Measurements from ENCODE around the gene NPY1R.

The NPY1R gene

DNA sequence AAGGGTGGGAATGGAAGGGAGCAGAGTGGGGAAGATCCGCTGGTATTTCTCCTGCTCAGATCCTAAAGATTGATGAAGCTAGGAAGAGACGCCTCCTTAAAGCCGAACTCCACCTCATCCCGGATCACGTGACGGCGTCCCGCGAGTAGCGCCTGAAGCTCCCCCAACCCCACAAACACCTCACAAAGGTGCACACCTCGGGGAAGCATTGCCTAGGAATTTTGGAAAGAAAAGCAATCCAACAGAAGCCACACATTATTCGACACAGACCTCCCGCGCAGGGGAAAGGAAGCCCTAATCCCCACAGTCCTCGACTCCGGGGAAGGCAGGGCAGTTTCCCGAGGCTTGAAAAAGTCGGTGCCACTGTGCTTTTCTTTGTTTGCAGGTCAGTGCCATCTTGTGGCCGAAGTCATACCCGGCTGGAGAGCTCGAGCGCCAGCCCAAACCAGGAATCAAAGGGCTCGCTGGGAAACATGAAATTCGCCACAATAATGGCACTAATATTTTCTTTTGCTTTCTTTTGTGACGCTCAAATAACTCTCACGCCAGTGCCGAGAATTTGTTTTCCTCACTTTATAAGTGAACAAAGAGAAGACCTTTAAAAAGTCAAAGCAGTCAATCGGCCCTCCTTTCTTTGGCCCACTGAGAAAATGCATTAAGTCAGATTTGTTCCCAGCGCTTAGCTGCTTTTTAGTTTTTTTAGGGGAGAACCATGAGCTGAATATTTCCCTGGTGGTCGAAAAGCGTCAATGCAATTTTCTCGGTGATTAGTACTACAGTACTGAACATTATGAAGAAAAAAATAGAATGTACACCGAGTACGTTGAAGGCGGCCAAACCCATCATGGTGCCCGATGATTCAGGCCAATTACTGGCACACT, at the start of gene NPY1R:
TSS of gene NPY1R (minus strand) at position 71 of the 881 bp plus-strand sequence. CDS start 6,042 bp downstream, outside the sequence.
- DNase-seq (ENCODE audit: low read depth, low spot score), result peak; percentile 52

- DNase-seq (ENCODE audit: low read depth, low spot score), result no peak
These were observed 48.3 kb upstream of the NPY1R start for GRCh38 chr4:163380703-163381102.

DNA sequence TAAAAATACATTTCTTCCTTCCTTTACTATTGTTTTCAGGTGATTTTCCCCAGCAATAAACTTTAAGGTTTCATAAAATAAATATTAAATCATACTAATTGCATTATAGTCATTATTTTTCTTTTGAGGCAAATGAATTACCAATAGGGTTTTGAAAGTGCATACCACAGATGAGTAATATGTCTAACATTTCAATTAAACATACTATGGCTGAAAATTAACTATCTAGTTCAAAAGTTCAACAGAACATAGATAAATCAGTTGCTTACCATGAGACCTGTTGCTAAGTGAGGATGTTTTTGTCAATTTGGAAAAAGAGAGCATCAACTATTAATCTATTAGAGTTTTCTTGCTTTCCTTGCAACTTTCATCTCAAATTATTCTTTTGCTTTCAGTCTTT, 46.3 kb upstream of the NPY1R start:
- no peak for DNase-seq (ENCODE audit: low read depth, low spot score)

DNA sequence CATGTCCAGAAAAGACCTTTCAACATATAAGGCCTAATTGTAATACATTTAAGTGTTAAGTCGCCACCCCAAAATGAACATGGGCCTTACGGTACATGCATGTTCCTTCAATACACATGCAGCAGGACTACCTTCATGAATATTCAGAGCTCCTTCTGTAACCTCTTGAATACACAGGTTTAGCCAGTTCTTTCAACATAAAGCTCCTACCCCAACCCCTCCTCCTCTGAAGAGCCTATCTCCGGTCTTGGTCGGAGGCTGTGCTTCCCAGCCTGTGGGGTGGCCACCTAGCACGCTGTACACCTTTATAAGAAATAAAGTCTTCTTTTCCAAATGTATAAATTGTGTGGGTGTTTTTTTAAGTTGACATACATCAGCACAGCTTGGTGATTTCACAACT, 39.6 kb upstream of the NPY1R start:
- DNase-seq (ENCODE audit: low read depth, low spot score), result no peak

DNA sequence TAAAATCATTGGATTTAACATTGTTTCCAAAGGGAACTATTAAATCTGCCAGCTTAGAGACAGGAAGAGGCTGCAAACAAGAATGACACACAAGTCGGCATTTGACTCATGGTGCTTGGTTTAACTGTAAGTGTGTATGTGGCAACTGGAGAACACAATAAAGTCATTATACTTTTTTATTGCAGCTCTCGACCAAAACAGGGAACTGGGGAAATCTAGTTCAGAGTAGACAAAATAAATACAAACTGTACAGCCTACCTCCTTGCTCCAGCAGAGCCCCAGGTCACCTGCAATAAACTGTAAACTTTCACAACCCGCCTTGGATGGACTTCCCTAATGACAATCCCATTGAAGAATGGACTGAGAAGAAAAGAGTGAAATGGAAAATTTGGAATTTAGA, 35.3 kb upstream of the NPY1R start:
- DNase-seq (ENCODE audit: low read depth, low spot score), result no peak

- DNase-seq (ENCODE audit: low read depth, low spot score), result no peak
These were observed 23.7 kb upstream of the NPY1R start for GRCh38 chr4:163356104-163356503.

- DNase-seq (ENCODE audit: low read depth, low spot score), result no peak
These were observed 20.7 kb upstream of the NPY1R start for GRCh38 chr4:163353054-163353453.

GRCh38 chr4:163350672-163351071, 18.3 kb upstream of the NPY1R start:
- no peak for DNase-seq (ENCODE audit: low read depth, low spot score)

GRCh38 chr4:163344147-163345125, 12.0 kb upstream of the NPY1R start:
- no peak for DNase-seq (ENCODE audit: low read depth, low spot score)

GRCh38 chr4:163343604-163344146, 11.3 kb upstream of the NPY1R start, which contains the start of gene NPY5R:
Gene NPY5R (plus strand): TSS chr4:163343892. CDS start chr4:163350274, 6,382 bp downstream.
- no peak for DNase-seq (ENCODE audit: low read depth, low spot score)

DNA sequence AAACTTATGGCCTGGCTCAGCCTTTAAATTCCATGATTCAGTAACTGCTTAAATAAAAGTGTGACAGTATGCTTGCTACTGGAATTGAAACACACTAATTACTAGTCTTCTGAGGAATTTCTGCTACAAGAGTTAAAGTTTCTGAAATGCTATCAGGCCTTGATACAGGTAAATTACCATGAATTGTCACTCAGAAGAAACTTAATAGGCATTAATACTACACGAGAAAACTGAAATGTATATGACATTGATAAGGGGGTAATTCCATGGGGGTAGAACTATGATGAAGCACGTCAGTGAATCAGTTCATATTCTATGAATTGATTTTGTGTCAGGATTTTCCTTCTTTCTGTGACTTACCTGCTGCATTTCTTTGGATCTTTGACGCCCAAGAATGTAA, 3.0 kb upstream of the NPY1R start:
- DNase-seq (ENCODE audit: low read depth, low spot score), result no peak

- DNase-seq (ENCODE audit: low read depth, low spot score), result no peak
These were observed 593 bp downstream of the NPY1R start for GRCh38 chr4:163331629-163332376.

DNA sequence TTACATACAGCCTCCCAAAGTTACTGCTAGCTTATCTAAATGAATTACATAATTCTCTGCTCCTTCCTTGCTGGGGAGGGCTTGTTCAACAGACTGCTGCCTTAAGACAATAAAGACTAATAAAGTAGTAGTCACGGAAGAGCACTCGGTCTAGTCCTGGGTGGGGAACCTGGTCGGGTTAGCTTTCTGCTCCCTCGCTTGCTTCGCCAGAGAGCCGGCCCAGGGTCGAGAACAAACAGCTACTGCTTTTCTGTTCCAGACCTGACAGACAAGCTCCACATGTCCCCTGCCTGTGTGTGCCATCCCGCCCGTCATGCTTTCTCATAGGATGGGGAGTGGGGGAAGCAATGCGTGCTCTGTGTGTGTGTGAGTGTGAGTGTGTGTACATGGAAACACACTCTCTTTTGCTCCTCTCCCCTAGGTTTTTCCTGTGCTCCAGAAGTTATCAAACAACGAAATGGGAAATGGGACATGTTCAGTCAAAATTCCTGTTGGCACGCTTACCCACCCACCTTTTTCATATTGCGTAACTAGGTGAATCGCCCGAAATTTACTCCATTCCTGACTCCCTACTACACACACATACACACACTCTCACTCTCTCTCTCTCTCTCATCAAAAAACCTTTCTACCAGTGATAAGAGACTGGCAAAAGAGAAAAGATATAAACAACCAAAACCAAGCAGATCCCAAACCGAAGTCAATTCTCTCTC, 1.3 kb downstream of the NPY1R start:
- DNase-seq (ENCODE audit: low read depth, low spot score), result no peak

- DNase-seq (ENCODE audit: low read depth, low spot score), result no peak
These were observed 15.3 kb downstream of the NPY1R start for GRCh38 chr4:163317110-163317509.

- DNase-seq (ENCODE audit: low read depth, low spot score), result no peak
These were observed 22.9 kb downstream of the NPY1R start for GRCh38 chr4:163309466-163309865.

DNA sequence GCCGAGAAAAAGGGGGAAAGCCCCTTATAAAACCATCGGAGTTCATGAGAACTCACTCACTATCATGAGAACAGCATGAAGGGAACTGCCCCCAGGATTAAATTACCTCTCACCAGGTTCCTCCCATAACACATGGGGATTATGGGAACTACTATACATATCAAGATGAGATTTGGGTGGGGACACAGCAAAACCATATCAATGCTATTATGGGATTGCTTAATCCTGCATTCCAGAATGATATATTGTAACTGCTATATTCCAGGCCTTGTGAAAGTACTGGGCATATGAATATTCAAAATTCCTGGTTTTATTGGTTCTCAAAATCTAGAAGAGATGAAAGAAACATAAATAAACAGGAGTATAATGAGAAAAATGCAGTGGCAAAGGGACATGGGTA, 29.3 kb downstream of the NPY1R start:
- no peak for DNase-seq (ENCODE audit: low read depth, low spot score)

GRCh38 chr4:163300445-163300844, 32.0 kb downstream of the NPY1R start:
- no peak for DNase-seq (ENCODE audit: low read depth, low spot score)

GRCh38 chr4:163295138-163295537, 37.3 kb downstream of the NPY1R start:
- no peak for DNase-seq (ENCODE audit: low read depth, low spot score)

DNA sequence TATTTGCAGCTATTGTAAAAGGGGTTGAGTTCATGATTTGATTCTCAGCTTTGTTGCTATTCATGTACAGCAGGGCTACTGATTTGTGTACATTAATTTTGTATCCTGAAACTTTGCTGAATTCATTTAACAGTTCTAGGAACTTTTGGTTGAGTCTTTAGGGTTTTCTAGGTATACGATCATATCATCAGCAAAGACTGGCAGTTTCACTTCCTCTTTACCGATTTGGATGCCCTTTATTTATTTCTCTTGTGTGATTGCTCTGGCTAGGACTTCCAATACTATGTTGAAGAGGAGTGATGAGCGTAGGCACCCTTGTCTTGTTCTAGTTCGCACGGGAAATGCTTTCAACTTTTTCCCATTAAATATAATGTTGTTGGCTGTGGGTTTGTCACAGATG, 48.1 kb downstream of the NPY1R start:
- no peak for DNase-seq (ENCODE audit: low read depth, low spot score)

- DNase-seq (ENCODE audit: low read depth, low spot score), result no peak
These were observed 51.5 kb downstream of the NPY1R start for GRCh38 chr4:163280703-163281519.

All from iPS DF 19.7 (cell line).